Measurements from ENCODE around the gene SRPK1. TPM values are rescaled to one million over a fixed set of nuclear protein-coding genes. Genes with fewer than 3 reads are reported as not detected.

SRPK1 gene
- total RNA-seq, 2 experiments from 2014 or later = 65.9 to 66.0 TPM

GRCh38 chr6:35905841-35906498 is 14.9 kb downstream of the SRPK1 start:
- DNase-seq = no peak
- H3K36me3 Mint-ChIP-seq (ENCODE audit: low read depth) = peaks cover 60% of the 10 kb centered on the region
- H3K9me3 Mint-ChIP-seq = peaks cover 22% of the 10 kb centered on the region
- H3K27ac Mint-ChIP-seq = no peak overlapping the region
- peaks cover 11% of the 10 kb centered on the region for H3K4me1 Mint-ChIP-seq
- ChIA-PET CTCF (interaction anchor here (0.6 kb wide), 1 partner anchor 196 kb away, joined by 3 read pairs; no protein-coding TSS in a partner anchor), POLR2A (no interaction called here)
- H3K4me3 Mint-ChIP-seq = no peak overlapping the region
- H3K27me3 Mint-ChIP-seq = no peaks in the 10 kb centered on the region

DNA sequence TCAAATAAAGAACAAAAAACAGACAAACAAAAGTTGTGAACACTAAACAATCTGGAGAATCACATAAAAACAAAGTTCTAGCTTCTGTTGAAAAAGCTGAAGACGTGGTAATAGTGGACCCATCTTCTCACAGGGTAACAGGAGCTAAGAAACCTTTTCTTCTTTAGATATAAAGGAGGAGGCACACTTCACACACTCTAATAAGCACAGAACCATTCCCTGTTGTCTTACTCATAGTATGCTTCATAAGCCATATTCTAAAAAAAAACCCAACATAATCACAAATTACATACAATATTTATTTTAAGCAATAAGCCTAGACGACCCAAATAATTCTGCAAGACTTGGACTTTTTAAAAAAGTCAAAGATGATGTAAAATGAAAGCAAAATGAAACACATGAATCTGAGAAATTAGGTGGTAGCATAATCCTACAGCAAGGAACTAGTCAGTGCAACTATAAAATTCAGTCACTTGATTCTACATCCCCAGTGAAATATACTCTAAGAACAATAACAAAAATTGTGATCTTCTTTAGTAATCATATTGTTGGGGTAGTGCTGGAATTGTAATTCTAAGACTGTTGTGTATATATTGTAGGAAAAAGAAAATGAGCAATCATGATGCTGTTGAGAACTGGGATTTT is 15.6 kb downstream of the SRPK1 start:
- peaks cover 59% of the 10 kb centered on the region for H3K36me3 Mint-ChIP-seq (ENCODE audit: low read depth)
- no peak overlapping the region for H3K27ac Mint-ChIP-seq
- H3K4me3 Mint-ChIP-seq = no peak overlapping the region
- ChIA-PET CTCF (no interaction called here), POLR2A (no interaction called here)
- H3K9me3 Mint-ChIP-seq = peaks cover 19% of the 10 kb centered on the region
- peaks cover 11% of the 10 kb centered on the region for H3K4me1 Mint-ChIP-seq
- no peaks in the 10 kb centered on the region for H3K27me3 Mint-ChIP-seq
- DNase-seq = no peak

DNA sequence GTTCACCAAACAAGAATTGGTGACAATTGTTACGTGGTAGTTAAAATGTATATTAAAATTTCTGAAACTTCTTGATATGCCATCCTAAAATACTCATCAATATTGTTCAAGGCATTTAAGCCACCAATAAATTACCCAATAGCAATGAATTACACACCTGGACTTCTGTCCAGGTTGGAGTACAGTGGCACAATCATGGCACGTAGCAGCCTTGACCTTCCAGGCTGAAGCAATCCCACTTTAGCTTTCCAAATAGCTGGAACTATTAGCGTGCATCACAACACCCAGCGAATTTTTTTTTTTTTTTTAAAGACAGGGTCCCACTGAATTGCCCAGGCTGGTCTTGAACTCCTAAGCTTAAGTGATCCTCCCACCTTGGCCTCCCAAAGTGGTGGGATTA is 17.2 kb downstream of the SRPK1 start:
- POLR2A ChIA-PET = interaction anchor here (0.6 kb wide), 1 partner anchor 32 kb away, joined by 3 read pairs; no protein-coding TSS in a partner anchor
- Mint-ChIP-seq H3K4me3 (no peak overlapping the region), H3K9me3 (peaks cover 15% of the 10 kb centered on the region), H3K27ac (no peak overlapping the region), H3K27me3 (no peaks in the 10 kb centered on the region), H3K4me1 (peaks cover 11% of the 10 kb centered on the region), H3K36me3 (ENCODE audit: low read depth) (peaks cover 57% of the 10 kb centered on the region)
- CTCF ChIA-PET = interaction anchor here (1.4 kb wide), 1 partner anchor 11 kb away, joined by 4 read pairs; no protein-coding TSS in a partner anchor
- DNase-seq = no peak

GRCh38 chr6:35900448-35900847 is 20.4 kb downstream of the SRPK1 start:
- Mint-ChIP-seq H3K4me3 (no peak overlapping the region), H3K27me3 (no peaks in the 10 kb centered on the region), H3K27ac (no peak overlapping the region), H3K4me1 (peaks cover 4% of the 10 kb centered on the region), H3K36me3 (ENCODE audit: low read depth) (peaks cover 51% of the 10 kb centered on the region), H3K9me3 (peaks cover 7% of the 10 kb centered on the region)
- DNase-seq = no peak
- ChIA-PET POLR2A (no interaction called here), CTCF (no interaction called here)

DNA sequence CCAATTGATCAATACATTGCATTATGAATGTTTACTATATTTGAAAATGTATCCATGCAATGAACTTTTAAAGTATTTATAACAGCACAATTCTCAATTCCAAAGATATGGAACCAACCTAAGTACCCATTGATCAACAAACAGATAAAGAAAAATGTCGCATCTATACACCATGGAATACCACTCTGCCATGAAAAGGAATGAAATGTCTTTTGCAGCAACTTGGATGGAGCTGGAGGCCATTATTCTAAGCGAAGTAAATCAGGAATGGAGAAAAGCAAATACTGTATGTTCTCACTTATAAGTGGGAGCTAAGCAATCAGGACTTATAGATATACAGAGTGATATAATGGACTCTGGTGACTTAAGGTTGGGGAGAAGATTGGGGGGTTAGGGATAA is 22.9 kb downstream of the SRPK1 start:
- DNase-seq = no peak
- Mint-ChIP-seq H3K27me3 (no peaks in the 10 kb centered on the region), H3K4me3 (no peak overlapping the region), H3K9me3 (peaks cover 7% of the 10 kb centered on the region), H3K27ac (no peak overlapping the region), H3K36me3 (ENCODE audit: low read depth) (peaks cover 47% of the 10 kb centered on the region), H3K4me1 (peaks cover 11% of the 10 kb centered on the region)
- ChIA-PET CTCF (interaction anchor here (0.6 to 2.0 kb wide), 4 partner anchors 9 to 129 kb away, joined by 3 to 5 read pairs (median 4); no protein-coding TSS in a partner anchor), POLR2A (no interaction called here)

- ChIA-PET POLR2A (no interaction called here), CTCF (interaction anchor here (0.6 to 2.0 kb wide), 4 partner anchors 10 to 129 kb away, joined by 3 to 5 read pairs (median 4); no protein-coding TSS in a partner anchor)
- Mint-ChIP-seq H3K27ac (no peak overlapping the region), H3K9me3 (peaks cover 7% of the 10 kb centered on the region), H3K27me3 (no peaks in the 10 kb centered on the region), H3K4me3 (no peak overlapping the region), H3K36me3 (ENCODE audit: low read depth) (peaks cover 47% of the 10 kb centered on the region), H3K4me1 (peaks cover 11% of the 10 kb centered on the region)
- no peak for DNase-seq
Observed at GRCh38 chr6:35897486-35897885, 23.4 kb downstream of the SRPK1 start.

GRCh38 chr6:35897036-35897435 is 23.9 kb downstream of the SRPK1 start:
- peaks cover 7% of the 10 kb centered on the region for H3K9me3 Mint-ChIP-seq
- H3K27me3 Mint-ChIP-seq = no peaks in the 10 kb centered on the region
- no peak overlapping the region for H3K27ac Mint-ChIP-seq
- H3K4me1 Mint-ChIP-seq = peaks cover 11% of the 10 kb centered on the region
- ChIA-PET CTCF (interaction anchor here (1.4 to 2.0 kb wide), 2 partner anchors 10 to 16 kb away, joined by 4 to 5 read pairs; no protein-coding TSS in a partner anchor), POLR2A (no interaction called here)
- H3K36me3 Mint-ChIP-seq (ENCODE audit: low read depth) = peaks cover 45% of the 10 kb centered on the region
- DNase-seq = no peak
- H3K4me3 Mint-ChIP-seq = no peak overlapping the region

DNA sequence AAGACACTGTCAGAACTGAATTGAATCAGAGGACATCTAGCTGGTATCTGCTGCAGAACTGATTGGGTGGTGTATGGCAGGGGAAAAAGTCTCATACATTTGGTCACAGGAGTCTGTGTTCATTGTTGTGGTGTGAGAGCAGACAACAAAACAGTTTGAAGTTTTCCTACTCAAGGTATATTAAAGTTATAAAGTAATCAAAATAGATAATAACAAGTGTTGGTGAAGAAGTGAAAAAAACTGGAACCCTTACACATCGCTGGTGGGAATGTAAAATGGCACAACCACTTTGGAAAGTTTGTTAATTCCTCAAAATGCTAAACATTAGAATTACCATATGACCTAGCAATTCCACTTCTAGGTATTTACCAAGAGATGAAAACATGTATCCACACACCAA is 24.7 kb downstream of the SRPK1 start:
- Mint-ChIP-seq H3K27me3 (no peaks in the 10 kb centered on the region), H3K36me3 (ENCODE audit: low read depth) (peaks cover 42% of the 10 kb centered on the region), H3K9me3 (peaks cover 7% of the 10 kb centered on the region), H3K4me3 (no peak overlapping the region), H3K4me1 (peaks cover 11% of the 10 kb centered on the region), H3K27ac (no peak overlapping the region)
- POLR2A ChIA-PET = no interaction called here
- CTCF ChIA-PET = no interaction called here
- DNase-seq = no peak

DNA sequence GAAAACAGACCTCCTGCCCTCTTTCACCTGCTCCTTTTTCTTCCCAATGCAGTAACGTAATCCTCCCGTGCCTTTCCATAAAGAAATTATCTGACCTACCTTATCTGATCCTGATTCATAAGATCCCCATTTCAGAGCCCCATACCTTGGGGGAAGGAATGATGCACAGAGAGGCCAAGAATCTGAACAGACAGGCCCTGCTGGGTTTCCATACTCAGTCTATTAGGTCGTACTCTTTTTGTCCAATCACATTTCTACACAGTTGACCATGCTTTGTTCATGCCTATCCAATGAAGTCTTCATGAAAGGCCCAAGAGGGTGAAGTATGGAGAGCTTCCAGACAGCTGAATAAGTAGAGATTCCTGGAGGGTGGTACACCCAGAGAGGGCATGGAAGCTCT is 25.3 kb downstream of the SRPK1 start:
- H3K36me3 Mint-ChIP-seq (ENCODE audit: low read depth) = peaks cover 36% of the 10 kb centered on the region
- H3K4me3 Mint-ChIP-seq = no peak overlapping the region
- H3K9me3 Mint-ChIP-seq = peaks cover 4% of the 10 kb centered on the region
- no peak overlapping the region for H3K27ac Mint-ChIP-seq
- POLR2A ChIA-PET = no interaction called here
- H3K4me1 Mint-ChIP-seq = peaks cover 11% of the 10 kb centered on the region
- no peak for DNase-seq
- CTCF ChIA-PET = no interaction called here
- no peaks in the 10 kb centered on the region for H3K27me3 Mint-ChIP-seq

- Mint-ChIP-seq H3K36me3 (ENCODE audit: low read depth) (peaks cover 32% of the 10 kb centered on the region), H3K27ac (no peak overlapping the region), H3K9me3 (peaks cover 4% of the 10 kb centered on the region), H3K27me3 (no peaks in the 10 kb centered on the region), H3K4me3 (no peak overlapping the region), H3K4me1 (peaks cover 11% of the 10 kb centered on the region)
- ChIA-PET CTCF (no interaction called here), POLR2A (no interaction called here)
- no peak for DNase-seq
Observed at GRCh38 chr6:35894776-35895175, 26.1 kb downstream of the SRPK1 start.

DNA sequence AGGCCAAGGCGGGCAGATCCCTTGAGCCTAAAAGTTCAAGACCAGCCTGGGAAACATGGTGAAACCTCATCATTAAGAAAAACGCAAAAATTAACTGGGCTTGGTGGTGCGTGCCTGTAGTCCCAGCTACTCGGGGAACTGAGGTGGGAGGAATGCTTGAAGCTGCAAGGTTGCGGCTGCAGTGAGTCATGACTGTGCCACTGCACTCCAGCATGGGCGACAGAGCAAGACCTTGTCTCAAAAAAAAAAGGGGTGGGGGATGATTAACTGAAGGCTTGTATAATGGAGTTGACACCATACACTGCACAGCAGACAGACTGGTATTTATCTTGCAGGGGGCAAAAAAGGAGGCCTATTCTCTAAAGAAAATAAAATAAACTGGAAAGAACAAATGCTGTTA is 27.7 kb downstream of the SRPK1 start:
- Mint-ChIP-seq H3K4me3 (no peak overlapping the region), H3K9me3 (no peaks in the 10 kb centered on the region), H3K36me3 (ENCODE audit: low read depth) (peaks cover 20% of the 10 kb centered on the region), H3K27me3 (no peaks in the 10 kb centered on the region), H3K4me1 (peaks cover 11% of the 10 kb centered on the region), H3K27ac (no peak overlapping the region)
- CTCF ChIA-PET = interaction anchor here (1.2 to 2.2 kb wide), 2 partner anchors 10 to 11 kb away, joined by 4 to 6 read pairs; no protein-coding TSS in a partner anchor
- POLR2A ChIA-PET = no interaction called here
- no peak for DNase-seq

DNA sequence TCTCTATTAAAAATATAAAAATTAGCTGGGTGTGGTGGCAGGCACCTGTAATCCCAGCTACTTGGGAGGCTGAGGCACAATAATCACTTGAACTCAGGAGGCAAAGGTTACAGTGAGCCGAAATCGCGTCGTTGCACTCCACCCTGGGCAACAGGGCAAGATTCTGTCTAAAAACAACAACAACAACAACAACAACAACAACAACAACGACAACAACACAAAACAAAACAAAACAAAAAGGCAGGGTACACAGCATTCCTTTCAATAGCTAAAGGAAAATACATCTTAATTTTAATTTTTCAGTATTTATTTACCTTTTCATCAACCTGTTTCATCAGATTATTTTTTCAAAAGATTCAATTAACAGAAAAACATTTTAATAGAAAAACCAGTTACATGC is 28.4 kb downstream of the SRPK1 start:
- ChIA-PET POLR2A (no interaction called here), CTCF (interaction anchor here (1.2 to 2.2 kb wide), 2 partner anchors 9 to 11 kb away, joined by 4 to 6 read pairs; no protein-coding TSS in a partner anchor)
- Mint-ChIP-seq H3K4me3 (no peak overlapping the region), H3K27ac (no peak overlapping the region), H3K9me3 (no peaks in the 10 kb centered on the region), H3K27me3 (no peaks in the 10 kb centered on the region), H3K4me1 (peaks cover 11% of the 10 kb centered on the region), H3K36me3 (ENCODE audit: low read depth) (peaks cover 23% of the 10 kb centered on the region)
- DNase-seq = no peak

- H3K4me3 Mint-ChIP-seq = no peak overlapping the region
- CTCF ChIA-PET = no interaction called here
- no peak for DNase-seq
Observed at GRCh38 chr6:35879151-35879550, 41.7 kb downstream of the SRPK1 start.

More at GRCh38 chr6:35879151-35879550, 41.7 kb downstream of the SRPK1 start:
- Mint-ChIP-seq H3K9me3 (peaks cover 16% of the 10 kb centered on the region), H3K27me3 (no peaks in the 10 kb centered on the region), H3K27ac (no peak overlapping the region), H3K36me3 (ENCODE audit: low read depth) (peaks cover 70% of the 10 kb centered on the region), H3K4me1 (peaks cover 5% of the 10 kb centered on the region)
- POLR2A ChIA-PET = no interaction called here
